ENCODE measurements around the gene CSKMT. TPM values are rescaled to one million over a fixed set of nuclear protein-coding genes. Genes with fewer than 3 reads are reported as not detected.

The CSKMT gene
- total RNA-seq, 4 donors from 2014 or later, result 1.1 to 10.5 (median 7.0) TPM

GRCh38 chr11:62708392-62708791, 43.3 kb downstream of the CSKMT start:
- 70 to 79% methylated on average over 4 to 5 of the region's 5 CpGs for WGBS, 2 donors
- Histone ChIP-seq H3K27me3 (no peaks in the 10 kb centered on the region), H3K9me3 (no peaks in the 10 kb centered on the region), H3K27ac (peak overlapping the region; percentile 90 to 99 (median 95)), H3K4me1 (peaks cover 28 to 63% (median 33%) of the 10 kb centered on the region in 3 donors), H3K36me3 (peaks cover 0 to 34% (median 0%) of the 10 kb centered on the region in 3 donors), H3K4me3 (peak overlapping the region in 3 of 4 donors; percentile 53 to 68 (median 60))
- intact Hi-C loops (cut with DNase I), result no loop called here
- DNase-seq, result no peak
- TF ChIP-seq POLR2A (IDR thresholded peaks at IDR 0.05) (no peak), CTCF (IDR thresholded peaks at IDR 0.05) (no peak)

- H3K9me3 ChIP-seq, result no peaks in the 10 kb centered on the region
- WGBS, 2 donors, result 0% methylated on average over 1 to 6 of the region's 7 CpGs
- TF ChIP-seq POLR2A (IDR thresholded peaks at IDR 0.05), result no peak
- TF ChIP-seq CTCF (IDR thresholded peaks at IDR 0.05), result no peak
- DNase-seq, result no peak
- intact Hi-C loops (cut with DNase I), result no loop called here
- peaks cover 28 to 65% (median 33%) of the 10 kb centered on the region in 3 donors for H3K4me1 ChIP-seq
- H3K4me3 ChIP-seq, result peak overlapping the region; percentile 36 to 68 (median 56)
- peak overlapping the region; percentile 90 to 99 (median 95) for H3K27ac ChIP-seq
- H3K36me3 ChIP-seq, result peaks cover 0 to 38% (median 0%) of the 10 kb centered on the region in 3 donors
- H3K27me3 ChIP-seq, result no peaks in the 10 kb centered on the region
Measured at GRCh38 chr11:62708793-62709192, 43.7 kb downstream of the CSKMT start.

GRCh38 chr11:62709247-62710000, 44.3 kb downstream of the CSKMT start:
- Histone ChIP-seq H3K36me3 (peaks cover 0 to 44% (median 5%) of the 10 kb centered on the region in 3 donors), H3K4me1 (peaks cover 28 to 65% (median 33%) of the 10 kb centered on the region in 3 donors), H3K27me3 (no peaks in the 10 kb centered on the region), H3K27ac (peak overlapping the region; percentile 90 to 99 (median 95)), H3K4me3 (peak overlapping the region; percentile 36 to 68 (median 56)), H3K9me3 (no peaks in the 10 kb centered on the region)
- TF ChIP-seq POLR2A (IDR thresholded peaks at IDR 0.05) (peak in 3 of 4 donors; percentile 6 to 76 (median 33)), CTCF (IDR thresholded peaks at IDR 0.05) (peak in 1 of 6 experiments; percentile 16)
- 0 to 2% methylated on average over 30 to 33 of the region's 47 CpGs for WGBS, 2 donors
- intact Hi-C loops (cut with DNase I), result no loop called here
- DNase-seq, result peak; percentile 94

GRCh38 chr11:62710001-62710345, 44.9 kb downstream of the CSKMT start:
- H3K4me1 ChIP-seq, result peaks cover 28 to 60% (median 32%) of the 10 kb centered on the region in 3 donors

More at GRCh38 chr11:62710001-62710345, 44.9 kb downstream of the CSKMT start:
- Histone ChIP-seq H3K36me3 (peaks cover 4 to 49% (median 11%) of the 10 kb centered on the region in 3 donors), H3K9me3 (no peaks in the 10 kb centered on the region), H3K27ac (peak overlapping the region; percentile 90 to 99 (median 95)), H3K27me3 (no peaks in the 10 kb centered on the region), H3K4me3 (peak overlapping the region; percentile 36 to 68 (median 56))
- TF ChIP-seq POLR2A (IDR thresholded peaks at IDR 0.05) (no peak), CTCF (IDR thresholded peaks at IDR 0.05) (no peak)
- DNase-seq, result no peak
- 68 to 71% methylated on average over 5 of the region's 7 CpGs for WGBS, 2 donors
- intact Hi-C loops (cut with DNase I), result no loop called here

Measured in esophagus squamous epithelium (tissue), 5 donors.